ENCODE data around the gene NAA38.
A peak's percentile ranks its signal among the peaks of the same experiment; 100 is the strongest.

Gene NAA38

GRCh38 chr17:7889166-7889955, 32.0 kb upstream of the NAA38 start:
- Histone ChIP-seq H3K4me1 (ENCODE audit: control insufficient read depth, insufficient read depth, low read depth, low read length) (peaks cover 20% of the 10 kb centered on the region), H2BK15ac (ENCODE audit: low read depth, poor library complexity, severe bottlenecking) (no peak overlapping the region), H3K27ac (ENCODE audit: low read length, poor library complexity, severe bottlenecking) (peak overlapping the region; percentile 96), H3K36me3 (ENCODE audit: control insufficient read depth in 1 of 2, insufficient read depth in 2 of 2, low read depth in 1 of 2, low read length in 2 of 2) (peaks cover 36% of the 10 kb centered on the region in 2 experiments), H3K23ac (ENCODE audit: low read length in 2 of 2) (no peak overlapping the region), H2BK120ac (ENCODE audit: low read depth, low read length) (no peak overlapping the region), H4K8ac (ENCODE audit: low read length) (no peak overlapping the region), H3K4me2 (ENCODE audit: low read length, poor library complexity, severe bottlenecking) (peak overlapping the region; percentile 92), H3K27me3 (ENCODE audit: control insufficient read depth in 1 of 2, insufficient read depth in 1 of 2, low read length in 2 of 2) (no peaks in the 10 kb centered on the region), H2AFZ (ENCODE audit: low read depth, low read length) (no peak overlapping the region), H3K14ac (ENCODE audit: low read length in 2 of 2) (peak overlapping the region in 1 of 2 experiments; percentile 4), H4K91ac (ENCODE audit: low read length) (peak overlapping the region; percentile 73), H3K4me3 (ENCODE audit: insufficient read depth in 1 of 2, low read depth in 1 of 2, low read length in 2 of 2) (peak overlapping the region in 1 of 2 experiments; percentile 94), H2AK5ac (ENCODE audit: low read length, severe bottlenecking) (peak overlapping the region; percentile 14), H3K9ac (ENCODE audit: low read length) (peak overlapping the region; percentile 88), H3K18ac (ENCODE audit: low read depth in 1 of 2, low read length in 2 of 2) (peak overlapping the region in 1 of 2 experiments; percentile 83), H3K4ac (ENCODE audit: low read depth in 1 of 2, low read length in 2 of 2) (peak overlapping the region in 1 of 2 experiments; percentile 90), H3K9me3 (ENCODE audit: control insufficient read depth, low read length) (no peaks in the 10 kb centered on the region), H2BK12ac (ENCODE audit: low read length in 2 of 2) (peak overlapping the region; percentile 50 to 71), H3K79me1 (replicated peaks; ENCODE audit: low read length, poor library complexity, severe bottlenecking) (peaks cover 31% of the 10 kb centered on the region), H2BK5ac (ENCODE audit: low read depth, low read length, poor library complexity, severe bottlenecking) (peak overlapping the region; percentile 22)
- peak; percentile 94 for DNase-seq
- 48% methylated on average over 11 of the region's 11 CpGs for WGBS

- Histone ChIP-seq H4K91ac (ENCODE audit: low read length) (peak within 1 kb of the TSS; percentile 97), H2BK5ac (ENCODE audit: low read depth, low read length, poor library complexity, severe bottlenecking) (peak within 1 kb of the TSS; percentile 59), H3K4me2 (ENCODE audit: low read length, poor library complexity, severe bottlenecking) (peak within 1 kb of the TSS; percentile 92), H3K4me3 (ENCODE audit: insufficient read depth in 1 of 2, low read depth in 1 of 2, low read length in 2 of 2) (peak within 1 kb of the TSS; percentile 55 to 94), H3K9me3 (ENCODE audit: control insufficient read depth, low read length) (no peaks in the 10 kb centered on the region), H3K4me1 (ENCODE audit: control insufficient read depth, insufficient read depth, low read depth, low read length) (peaks cover 20% of the 10 kb centered on the region), H3K9ac (ENCODE audit: low read length) (peak within 1 kb of the TSS; percentile 88), H3K18ac (ENCODE audit: low read depth in 1 of 2, low read length in 2 of 2) (peak within 1 kb of the TSS; percentile 96 to 98), H2BK120ac (ENCODE audit: low read depth, low read length) (peak within 1 kb of the TSS; percentile 94), H3K36me3 (ENCODE audit: control insufficient read depth in 1 of 2, insufficient read depth in 2 of 2, low read depth in 1 of 2, low read length in 2 of 2) (peaks cover 26% of the 10 kb centered on the region in 2 experiments), H2AK5ac (ENCODE audit: low read length, severe bottlenecking) (peak within 1 kb of the TSS; percentile 97), H2AFZ (ENCODE audit: low read depth, low read length) (peak within 1 kb of the TSS; percentile 70), H3K4ac (ENCODE audit: low read depth in 1 of 2, low read length in 2 of 2) (peak within 1 kb of the TSS; percentile 85 to 90), H3K79me1 (replicated peaks; ENCODE audit: low read length, poor library complexity, severe bottlenecking) (peaks cover 21% of the 10 kb centered on the region), H3K27me3 (ENCODE audit: control insufficient read depth in 1 of 2, insufficient read depth in 1 of 2, low read length in 2 of 2) (no peaks in the 10 kb centered on the region), H3K27ac (ENCODE audit: low read length, poor library complexity, severe bottlenecking) (peak within 1 kb of the TSS; percentile 96), H3K23ac (ENCODE audit: low read length in 2 of 2) (peak within 1 kb of the TSS in 1 of 2 experiments; percentile 79), H3K14ac (ENCODE audit: low read length in 2 of 2) (peak within 1 kb of the TSS in 1 of 2 experiments; percentile 99), H2BK12ac (ENCODE audit: low read length in 2 of 2) (peak within 1 kb of the TSS; percentile 94 to 95), H2BK15ac (ENCODE audit: low read depth, poor library complexity, severe bottlenecking) (peak within 1 kb of the TSS; percentile 94), H4K8ac (ENCODE audit: low read length) (peak within 1 kb of the TSS; percentile 92)
- WGBS: 59% methylated on average over 18 of the region's 18 CpGs
- DNase-seq: peak; percentile 68
These were observed 31.0 kb upstream of the NAA38 start, which contains the start of gene CHD3 for GRCh38 chr17:7888184-7888920. CHD3 (plus strand) TSS chr17:7888789; CDS start chr17:7889001, 212 bp downstream.

DNA sequence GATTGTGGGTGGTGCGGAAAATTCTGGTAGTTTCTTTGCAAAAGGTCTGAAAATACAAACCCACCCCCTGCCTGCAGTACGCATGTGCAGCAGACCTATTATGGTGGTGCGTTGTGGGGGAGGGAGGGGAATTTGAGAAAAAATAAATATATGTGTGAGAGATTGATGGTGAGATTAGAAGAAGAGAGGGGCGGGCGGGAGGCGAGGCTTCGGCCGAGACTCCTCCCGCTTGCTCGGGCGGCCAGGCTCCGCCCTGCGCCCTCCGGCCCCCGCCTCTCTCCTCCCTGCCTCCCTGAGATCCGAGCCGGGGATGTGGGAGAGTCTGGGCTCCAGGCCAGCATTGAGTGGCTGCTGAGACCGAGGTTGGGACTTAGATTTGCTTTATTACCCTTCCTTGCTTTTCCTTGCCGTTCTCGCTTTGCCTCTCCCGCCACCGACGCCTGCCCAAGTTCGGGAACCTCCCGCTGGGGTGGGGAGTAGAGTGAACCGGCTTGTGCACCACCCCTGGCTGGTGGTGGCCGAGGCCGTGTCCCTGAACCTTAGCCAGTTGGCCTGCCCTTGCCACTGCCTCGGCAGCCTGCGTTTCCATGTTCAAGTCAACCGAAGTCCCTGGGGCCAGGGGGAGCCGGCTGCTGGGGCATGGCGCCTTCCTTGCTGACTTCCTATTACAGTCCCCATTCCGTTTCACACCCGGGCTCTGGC, 30.3 kb upstream of the NAA38 start:
- H2BK120ac ChIP-seq (ENCODE audit: low read depth, low read length): peak overlapping the region; percentile 94
- H3K4me3 ChIP-seq (ENCODE audit: insufficient read depth in 1 of 2, low read depth in 1 of 2, low read length in 2 of 2): peak overlapping the region; percentile 55 to 94
- WGBS: 1% methylated on average over 24 of the region's 35 CpGs
- peak overlapping the region; percentile 96 to 98 for H3K18ac ChIP-seq (ENCODE audit: low read depth in 1 of 2, low read length in 2 of 2)
- H3K23ac ChIP-seq (ENCODE audit: low read length in 2 of 2): peak overlapping the region in 1 of 2 experiments; percentile 79
- peaks cover 20% of the 10 kb centered on the region for H3K4me1 ChIP-seq (ENCODE audit: control insufficient read depth, insufficient read depth, low read depth, low read length)
- H3K14ac ChIP-seq (ENCODE audit: low read length in 2 of 2): peak overlapping the region in 1 of 2 experiments; percentile 99
- H3K4ac ChIP-seq (ENCODE audit: low read depth in 1 of 2, low read length in 2 of 2): peak overlapping the region; percentile 85 to 90
- peak overlapping the region; percentile 94 for H3K4me2 ChIP-seq (ENCODE audit: low read length, poor library complexity, severe bottlenecking)
- H3K9me3 ChIP-seq (ENCODE audit: control insufficient read depth, low read length): no peaks in the 10 kb centered on the region
- peak overlapping the region; percentile 92 for H4K8ac ChIP-seq (ENCODE audit: low read length)
- peaks cover 16% of the 10 kb centered on the region for H3K79me1 ChIP-seq (replicated peaks; ENCODE audit: low read length, poor library complexity, severe bottlenecking)
- peak overlapping the region; percentile 59 for H2BK5ac ChIP-seq (ENCODE audit: low read depth, low read length, poor library complexity, severe bottlenecking)
- H2AFZ ChIP-seq (ENCODE audit: low read depth, low read length): peak overlapping the region; percentile 70
- H3K27ac ChIP-seq (ENCODE audit: low read length, poor library complexity, severe bottlenecking): peak overlapping the region; percentile 96
- H2BK15ac ChIP-seq (ENCODE audit: low read depth, poor library complexity, severe bottlenecking): peak overlapping the region; percentile 94
- H2BK12ac ChIP-seq (ENCODE audit: low read length in 2 of 2): peak overlapping the region; percentile 94 to 95
- H4K91ac ChIP-seq (ENCODE audit: low read length): peak overlapping the region; percentile 97
- DNase-seq: peak; percentile 97
- H3K27me3 ChIP-seq (ENCODE audit: control insufficient read depth in 1 of 2, insufficient read depth in 1 of 2, low read length in 2 of 2): no peaks in the 10 kb centered on the region
- H2AK5ac ChIP-seq (ENCODE audit: low read length, severe bottlenecking): peak overlapping the region; percentile 71
- peaks cover 20 to 22% of the 10 kb centered on the region in 2 experiments for H3K36me3 ChIP-seq (ENCODE audit: control insufficient read depth in 1 of 2, insufficient read depth in 2 of 2, low read depth in 1 of 2, low read length in 2 of 2)
- peak overlapping the region; percentile 91 for H3K9ac ChIP-seq (ENCODE audit: low read length)
